Neural progenitor cell (in vitro differentiated cells): Measurements from ENCODE around the gene ADNP2.
A peak's percentile ranks its signal among the peaks of the same experiment; 100 is the strongest.

Experiments used
- EZH2 ChIP-seq: fragments of 200-600 bp; sonication (generic); IDR thresholded peaks from 2 replicates; pipeline ENCODE4 v1.6.1; 2017; ENCODE audit warnings: antibody characterized with exemption, mild to moderate bottlenecking, moderate library complexity
- EZH2phosphoT487 ChIP-seq: fragments of 200-600 bp; sonication (generic); IDR thresholded peaks from 2 replicates; pipeline ENCODE4 v1.6.1; 2017; ENCODE audit warnings: antibody characterized with exemption
- TF ChIP-seq, protein P1 (sequence below): fragments of 200-600 bp; sonication (generic); IDR thresholded peaks from 2 replicates; pipeline ENCODE4 v1.5.1; 2017; ENCODE audit warnings: antibody characterized with exemption, mild to moderate bottlenecking

DNA sequence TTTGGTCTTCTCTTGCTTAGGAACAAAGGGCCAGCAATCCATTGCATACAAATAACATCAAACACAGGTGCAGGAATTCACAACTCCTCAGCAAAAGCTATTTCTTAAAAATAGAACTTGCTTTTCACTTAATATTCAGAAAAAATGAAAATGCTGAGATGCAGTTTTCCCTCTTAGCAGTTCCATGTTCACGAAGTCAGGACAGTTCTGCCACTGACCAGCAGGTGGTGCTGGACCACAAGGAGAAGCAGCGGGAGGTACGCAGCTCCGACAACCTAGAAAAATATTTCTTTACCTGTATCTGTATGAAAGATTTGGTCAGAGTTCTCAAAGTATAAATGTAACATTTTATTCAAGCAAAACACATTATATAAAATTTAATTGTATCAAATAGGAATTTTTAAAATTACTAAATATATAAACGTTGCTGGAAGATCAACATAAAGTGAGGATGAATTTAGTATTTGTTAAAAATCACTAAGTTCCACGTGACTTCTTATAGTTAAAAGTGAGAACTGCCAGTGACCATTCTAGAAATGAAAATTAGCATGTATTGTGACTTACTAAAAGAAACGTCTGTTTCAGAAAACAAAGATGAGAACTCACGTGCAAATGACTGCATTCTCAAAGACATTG, 48.8 kb downstream of the ADNP2 start:
- TF ChIP-seq, protein P1, sequence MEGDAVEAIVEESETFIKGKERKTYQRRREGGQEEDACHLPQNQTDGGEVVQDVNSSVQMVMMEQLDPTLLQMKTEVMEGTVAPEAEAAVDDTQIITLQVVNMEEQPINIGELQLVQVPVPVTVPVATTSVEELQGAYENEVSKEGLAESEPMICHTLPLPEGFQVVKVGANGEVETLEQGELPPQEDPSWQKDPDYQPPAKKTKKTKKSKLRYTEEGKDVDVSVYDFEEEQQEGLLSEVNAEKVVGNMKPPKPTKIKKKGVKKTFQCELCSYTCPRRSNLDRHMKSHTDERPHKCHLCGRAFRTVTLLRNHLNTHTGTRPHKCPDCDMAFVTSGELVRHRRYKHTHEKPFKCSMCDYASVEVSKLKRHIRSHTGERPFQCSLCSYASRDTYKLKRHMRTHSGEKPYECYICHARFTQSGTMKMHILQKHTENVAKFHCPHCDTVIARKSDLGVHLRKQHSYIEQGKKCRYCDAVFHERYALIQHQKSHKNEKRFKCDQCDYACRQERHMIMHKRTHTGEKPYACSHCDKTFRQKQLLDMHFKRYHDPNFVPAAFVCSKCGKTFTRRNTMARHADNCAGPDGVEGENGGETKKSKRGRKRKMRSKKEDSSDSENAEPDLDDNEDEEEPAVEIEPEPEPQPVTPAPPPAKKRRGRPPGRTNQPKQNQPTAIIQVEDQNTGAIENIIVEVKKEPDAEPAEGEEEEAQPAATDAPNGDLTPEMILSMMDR = peak; percentile 99
- TF ChIP-seq EZH2phosphoT487 = no peak
- no peak for TF ChIP-seq EZH2
